HK-2 (cell line): Measurements from ENCODE around the gene COLEC12.

Source experiments
- DNase-seq: peaks from one replicate; pipeline ENCODE4 v3.0.0-alpha.2; 2018; ENCODE audit not compliant: unreplicated experiment

Gene COLEC12

DNA sequence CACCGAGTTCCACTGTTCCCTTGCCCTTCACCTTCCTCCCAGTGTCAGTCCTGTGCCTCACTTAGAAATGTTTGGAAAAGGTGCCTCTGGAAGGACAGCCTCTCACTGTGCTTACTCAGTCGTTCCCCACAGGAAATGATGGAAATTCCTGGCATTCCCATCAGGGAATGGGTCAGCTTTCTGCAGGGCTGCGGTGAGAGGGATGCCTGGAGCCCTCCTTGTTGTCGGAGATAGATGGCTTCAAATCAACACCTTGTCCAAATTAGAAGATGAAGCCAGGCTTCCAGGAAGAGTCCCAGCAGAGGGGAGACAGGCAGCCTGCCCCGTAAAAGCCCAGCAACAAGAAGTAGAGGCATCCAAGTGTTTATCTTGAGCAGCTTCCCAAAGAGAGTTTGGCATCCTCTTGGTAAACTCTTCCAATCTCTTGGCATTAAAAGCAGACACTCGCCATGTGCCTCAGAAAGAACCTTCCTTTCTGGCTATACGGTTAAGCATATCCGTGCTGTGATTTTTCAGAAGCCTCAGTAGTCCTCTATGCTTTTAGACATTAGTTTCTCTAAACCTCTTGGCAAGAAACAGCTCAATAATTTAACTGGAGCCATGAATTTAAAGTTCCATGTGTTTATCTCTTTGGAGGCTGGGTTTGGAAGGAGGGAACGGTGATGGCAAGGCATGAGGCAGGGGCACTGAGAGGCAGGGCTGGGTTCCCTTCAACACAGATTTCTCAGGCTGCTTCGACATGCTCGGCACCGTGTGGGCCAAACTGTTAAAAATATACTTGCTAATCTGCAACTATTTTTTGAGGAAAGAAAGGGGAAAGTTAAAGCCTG lies 25.1 kb downstream of the COLEC12 start:
- peak; percentile 43 for DNase-seq

DNA sequence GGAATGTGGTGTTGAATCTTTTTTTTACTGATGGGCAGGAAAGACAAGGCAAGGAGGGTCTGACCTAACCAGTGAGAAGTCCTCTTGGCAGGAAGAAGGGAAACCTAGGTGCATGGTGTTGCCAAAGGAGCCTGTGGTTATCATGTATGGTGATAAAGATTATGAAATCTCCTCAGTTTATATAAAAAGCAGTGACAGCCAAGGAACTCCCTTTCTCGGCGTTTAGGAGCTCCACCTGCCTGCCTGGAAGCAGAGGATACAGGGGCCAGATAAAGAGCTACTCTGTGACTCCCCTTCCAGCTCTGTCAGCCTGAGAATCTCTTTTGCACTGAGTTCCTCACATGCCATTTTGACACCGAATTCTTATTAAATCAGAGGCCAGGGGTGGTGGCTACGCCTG lies 26.1 kb downstream of the COLEC12 start:
- no peak for DNase-seq

DNA sequence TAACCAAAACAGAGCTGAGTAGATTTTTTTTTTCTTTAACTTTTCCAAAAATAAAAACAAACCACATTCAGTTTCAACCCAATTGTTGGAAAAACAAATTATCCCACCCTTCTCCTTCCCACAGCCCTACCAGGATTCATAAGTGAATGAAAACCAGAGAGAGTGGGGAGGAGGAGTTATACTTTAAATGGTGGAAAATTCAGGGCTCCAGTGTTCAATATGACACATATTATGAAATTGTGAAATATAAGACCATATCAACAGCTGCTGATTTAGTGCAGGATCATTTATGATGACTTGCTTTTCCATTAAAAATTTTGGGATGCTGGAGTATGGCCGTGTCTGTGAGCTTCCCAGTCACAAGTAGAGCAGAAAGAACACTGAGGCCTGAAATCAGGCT lies 26.7 kb downstream of the COLEC12 start:
- no peak for DNase-seq

DNA sequence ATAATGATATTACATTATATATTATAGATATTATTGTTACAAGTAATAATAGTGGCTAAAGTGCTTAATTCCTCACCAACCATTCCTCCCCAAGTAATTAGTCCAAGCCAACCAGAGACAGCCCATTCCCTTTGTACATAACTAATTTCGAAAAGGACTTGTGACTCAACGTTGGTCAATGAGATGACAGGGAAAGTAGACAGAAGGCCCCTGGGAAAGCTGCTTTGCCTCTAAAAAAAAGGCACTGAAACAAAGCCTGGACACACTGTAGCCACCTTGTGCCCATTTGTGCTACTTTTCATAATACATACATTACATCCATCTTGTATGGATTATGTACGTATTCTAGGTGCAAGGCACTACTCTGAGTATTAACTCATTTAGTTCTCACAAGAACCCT lies 28.8 kb downstream of the COLEC12 start:
- no peak for DNase-seq

DNA sequence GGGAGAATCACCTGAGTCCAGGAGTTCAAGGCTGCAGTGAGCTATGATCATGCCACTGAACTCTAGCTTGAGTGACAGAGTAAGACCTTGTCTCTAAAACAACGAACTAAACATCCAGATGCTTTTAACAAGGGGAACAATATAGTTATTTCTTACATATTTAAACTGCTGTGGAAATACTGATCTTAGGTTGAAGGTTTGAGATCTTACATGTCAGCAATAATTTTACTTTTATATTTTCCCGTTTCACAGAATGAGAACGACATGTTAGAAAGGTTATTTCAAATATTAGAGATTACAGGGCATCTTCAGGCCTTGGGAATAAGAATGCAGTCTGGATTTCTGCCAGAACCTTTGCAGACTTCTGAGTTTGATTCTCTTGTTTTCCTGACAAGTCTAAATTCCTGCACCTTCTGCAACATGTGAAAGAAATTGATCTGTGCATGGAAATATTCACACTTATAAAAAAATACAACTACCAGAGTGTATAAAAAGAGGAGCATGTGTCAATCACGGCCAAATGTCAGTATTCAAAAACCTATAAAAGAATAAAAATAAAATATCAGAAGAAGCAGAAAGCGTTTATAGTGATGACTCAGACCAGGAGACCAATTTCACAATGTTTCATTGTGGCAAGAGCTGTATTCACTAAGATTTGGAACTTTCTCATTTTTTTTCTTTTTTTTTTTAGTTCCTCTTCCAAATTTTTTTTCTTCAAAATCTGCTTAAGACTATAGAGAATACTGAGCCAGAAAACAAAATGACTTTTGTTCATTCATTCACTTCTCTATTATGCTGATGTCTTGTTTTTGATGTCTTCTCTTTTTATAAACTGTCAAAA lies 29.6 kb downstream of the COLEC12 start:
- no peak for DNase-seq

DNA sequence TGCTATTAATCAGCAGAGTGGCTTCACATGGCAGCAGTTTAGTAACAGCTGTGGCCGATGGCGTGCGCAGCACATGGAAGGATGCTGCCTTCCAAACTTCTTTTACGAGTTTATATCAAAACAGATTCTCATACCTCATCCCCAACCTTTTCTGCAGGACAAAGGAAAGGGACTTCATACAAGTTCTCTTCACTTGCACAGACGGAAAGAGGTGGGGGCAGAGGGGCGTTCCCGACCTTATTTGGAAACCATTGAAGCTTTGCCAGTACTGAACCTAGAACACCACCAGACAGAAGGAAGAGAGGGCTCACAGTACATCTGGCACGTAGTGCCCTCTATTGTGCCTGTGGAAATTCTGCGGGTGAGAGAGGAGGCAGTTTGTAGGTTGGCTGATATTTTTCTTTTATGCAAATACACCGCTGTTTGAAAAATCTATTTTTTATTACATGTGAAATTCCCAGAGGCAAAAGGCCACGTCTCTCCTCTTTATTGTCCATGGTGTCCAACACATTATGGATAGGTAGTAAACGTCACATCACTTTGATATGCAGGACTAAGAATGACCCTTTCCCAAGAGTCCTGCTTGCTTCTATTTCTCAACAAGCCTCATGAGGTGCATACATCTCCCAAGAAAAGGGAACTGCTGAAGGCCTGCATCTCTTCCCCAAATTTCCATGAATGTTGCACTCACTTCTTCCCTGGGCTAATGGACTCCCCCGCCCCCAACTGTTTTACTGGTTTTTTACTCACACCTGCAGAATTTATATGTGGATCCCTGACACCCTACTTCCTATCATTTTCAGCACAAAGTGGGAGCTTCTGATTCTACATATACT lies 31.3 kb downstream of the COLEC12 start:
- no peak for DNase-seq

DNA sequence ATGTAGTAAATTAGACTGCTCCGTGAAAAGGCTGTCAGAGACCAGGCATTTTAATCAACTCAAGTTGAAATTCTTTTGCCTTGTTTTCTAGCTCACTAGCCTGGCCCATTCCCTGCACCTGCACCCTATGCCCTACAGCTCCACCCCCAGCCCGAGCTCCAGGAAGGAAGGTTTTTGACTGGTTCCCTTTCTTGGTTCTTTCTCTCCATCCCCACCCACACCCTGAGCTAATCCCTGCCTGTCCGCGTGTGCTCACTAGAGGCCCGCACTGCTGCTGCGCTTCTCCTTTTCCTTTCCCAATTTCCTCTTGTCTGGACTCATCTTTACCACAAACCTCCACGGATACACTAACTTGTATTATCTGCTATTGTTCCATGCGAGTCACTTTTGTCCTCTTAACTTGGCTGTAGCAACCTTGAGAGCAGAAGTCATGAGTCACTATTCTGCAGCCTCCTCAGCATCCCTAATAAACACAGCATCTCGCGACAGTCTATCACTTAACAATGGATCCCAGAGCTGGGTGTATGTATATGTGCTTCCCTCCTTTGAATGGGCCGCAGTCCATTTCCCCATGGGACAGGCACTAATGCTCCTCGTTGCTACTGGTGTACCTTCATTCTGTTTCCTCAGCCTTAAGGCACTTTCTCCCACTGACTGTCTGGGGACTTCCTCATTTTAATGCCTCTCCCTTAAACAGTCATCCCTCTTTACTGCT lies 36.5 kb downstream of the COLEC12 start:
- no peak for DNase-seq

DNA sequence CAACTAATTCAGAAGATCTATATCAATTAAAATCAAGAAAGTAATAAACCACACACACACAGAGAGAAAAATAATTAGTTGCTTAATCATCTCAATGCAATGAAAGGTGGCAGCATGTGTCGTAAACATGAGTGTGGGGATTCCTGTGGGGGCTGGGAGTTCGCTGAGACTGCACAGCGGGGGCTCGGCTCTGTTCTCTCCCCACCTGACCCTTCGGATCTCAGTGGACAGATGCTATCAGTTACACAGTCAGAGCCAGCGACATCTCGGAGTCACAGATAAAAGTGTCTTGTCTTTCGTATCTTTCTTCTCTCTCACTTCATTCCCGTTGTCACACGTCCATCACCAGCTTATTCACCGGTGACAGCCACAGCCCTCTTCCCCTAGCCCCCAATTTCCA lies 37.1 kb downstream of the COLEC12 start:
- DNase-seq: no peak

DNA sequence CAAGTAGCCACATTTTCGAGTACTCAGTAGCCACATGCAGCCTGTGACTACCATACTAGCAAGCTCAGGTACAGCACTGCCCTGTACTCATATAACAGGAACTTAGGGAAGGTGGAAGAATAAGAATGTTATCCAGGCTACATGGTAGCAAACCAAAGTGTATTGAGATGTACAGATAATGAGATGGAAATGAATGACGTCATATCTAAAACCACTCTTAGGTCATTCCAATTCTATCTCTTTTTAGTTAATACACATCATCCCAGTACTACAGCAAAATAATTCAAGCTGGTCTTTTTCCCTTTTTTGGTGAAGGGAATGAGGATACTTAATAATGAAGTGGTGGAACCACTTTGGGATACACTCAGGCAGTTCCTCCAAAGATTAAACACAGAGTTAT lies 38.7 kb downstream of the COLEC12 start:
- DNase-seq: no peak

DNA sequence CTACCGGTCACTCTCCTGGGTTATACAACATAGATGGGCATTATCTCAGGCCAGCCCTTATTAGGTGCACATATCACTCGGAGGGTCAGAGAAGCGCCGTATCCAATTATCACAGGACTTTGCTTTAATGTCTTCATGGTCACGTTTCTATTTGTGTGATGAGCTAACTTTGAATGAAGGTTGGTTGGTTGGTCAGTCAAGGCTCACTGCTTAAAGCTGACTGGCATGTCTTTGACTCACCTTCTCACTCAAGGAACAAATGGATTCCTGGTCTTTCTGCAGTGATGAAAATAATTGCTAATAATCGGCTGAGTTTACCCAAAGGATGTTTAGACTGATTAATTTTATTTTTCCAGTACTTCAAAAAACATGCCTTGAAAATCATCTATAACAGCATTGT lies 39.7 kb downstream of the COLEC12 start:
- DNase-seq: no peak

DNA sequence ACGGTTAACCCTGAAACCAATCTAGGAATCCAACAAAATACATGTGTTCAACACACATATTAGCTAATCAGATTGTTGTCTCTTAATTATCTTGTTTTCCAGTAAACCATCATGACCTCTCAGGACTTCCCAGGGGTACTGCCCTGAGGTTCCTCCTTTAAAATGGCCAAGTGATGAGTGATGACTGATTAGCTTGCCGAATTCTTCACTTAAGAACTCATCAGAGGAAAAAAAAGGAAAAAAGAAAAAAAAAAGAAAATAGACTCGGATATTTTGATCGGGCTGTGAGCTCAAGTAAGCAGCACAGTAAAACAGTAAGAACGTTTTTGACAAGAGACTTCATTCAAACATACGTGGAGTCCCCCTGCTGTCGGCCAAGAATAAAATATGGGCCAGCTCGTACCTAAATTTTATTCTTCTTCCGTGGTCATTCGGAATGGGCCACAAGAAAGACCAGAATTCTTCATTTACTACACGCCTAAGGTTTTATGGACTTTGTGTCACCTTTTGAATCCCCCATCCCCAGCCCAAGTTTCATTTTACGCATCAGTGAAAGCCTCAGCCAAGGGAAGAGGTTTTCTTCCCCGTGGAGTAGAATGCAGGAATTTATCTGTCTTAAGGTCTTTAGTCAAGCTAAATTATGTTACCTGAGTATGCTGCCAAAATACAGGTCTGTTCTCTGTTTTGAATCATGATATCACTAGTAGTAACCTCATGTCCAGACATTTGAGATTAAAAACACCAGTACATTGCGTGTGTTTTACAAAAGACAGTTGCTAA lies 40.5 kb downstream of the COLEC12 start:
- no peak for DNase-seq

DNA sequence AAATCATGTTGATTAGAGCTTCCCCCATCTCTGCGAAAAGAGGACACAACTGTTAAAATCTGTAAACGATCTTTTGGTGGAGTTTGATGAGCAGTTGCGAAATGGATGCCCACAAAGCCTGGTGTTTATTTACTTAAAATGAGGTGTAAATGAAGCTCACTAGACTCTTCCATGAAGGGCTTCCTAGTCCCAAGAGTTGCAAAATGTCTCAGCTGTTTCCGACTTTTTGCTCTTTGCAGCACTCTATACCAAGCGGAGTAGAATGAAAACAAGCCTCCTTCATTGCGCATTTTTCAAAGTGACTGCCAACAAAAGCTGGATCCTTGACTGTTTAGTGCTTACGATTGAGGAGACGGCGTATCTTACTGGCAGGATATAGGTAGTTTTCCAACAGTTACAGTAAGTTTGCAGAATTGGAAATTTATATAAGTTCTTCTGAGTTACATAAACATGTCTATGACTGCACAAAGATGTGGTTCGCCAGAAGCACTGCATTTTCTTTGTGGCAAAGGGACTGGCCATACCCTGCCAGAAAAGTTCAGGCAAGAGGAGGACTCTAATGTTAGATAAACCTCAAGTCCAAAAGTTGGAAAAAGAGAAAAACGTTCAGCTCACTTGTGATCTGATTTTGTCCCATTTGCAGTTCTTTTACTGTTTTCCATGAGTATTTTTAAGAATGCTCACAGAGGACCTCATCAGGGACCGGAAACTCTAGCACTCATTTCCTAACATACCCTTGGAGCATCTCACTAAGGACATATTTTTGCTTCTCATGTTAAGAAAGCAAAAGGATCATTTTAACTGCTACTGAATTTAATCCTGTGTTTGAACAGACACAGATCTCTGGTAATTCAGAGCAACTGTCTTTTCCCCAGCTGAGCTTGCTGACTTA lies 42.7 kb downstream of the COLEC12 start:
- DNase-seq: no peak

DNA sequence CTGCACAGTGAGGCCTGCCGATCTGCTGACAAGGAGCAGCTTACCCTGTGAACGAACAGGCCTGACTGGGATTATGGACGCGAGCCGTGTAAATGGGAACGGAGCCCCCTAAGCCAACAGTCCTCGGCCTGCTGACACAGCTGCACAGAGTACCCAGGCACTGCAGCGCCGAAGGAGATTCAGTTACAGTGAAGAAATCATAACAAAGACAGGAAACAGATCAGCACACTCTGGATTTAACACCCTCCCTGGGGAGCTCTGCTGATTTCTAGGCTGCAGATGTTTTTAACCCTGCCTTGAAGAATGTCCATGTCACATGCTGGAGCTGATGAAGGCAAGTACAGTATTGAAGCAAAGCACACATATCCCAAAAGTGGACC lies 43.4 kb downstream of the COLEC12 start:
- DNase-seq: no peak

DNA sequence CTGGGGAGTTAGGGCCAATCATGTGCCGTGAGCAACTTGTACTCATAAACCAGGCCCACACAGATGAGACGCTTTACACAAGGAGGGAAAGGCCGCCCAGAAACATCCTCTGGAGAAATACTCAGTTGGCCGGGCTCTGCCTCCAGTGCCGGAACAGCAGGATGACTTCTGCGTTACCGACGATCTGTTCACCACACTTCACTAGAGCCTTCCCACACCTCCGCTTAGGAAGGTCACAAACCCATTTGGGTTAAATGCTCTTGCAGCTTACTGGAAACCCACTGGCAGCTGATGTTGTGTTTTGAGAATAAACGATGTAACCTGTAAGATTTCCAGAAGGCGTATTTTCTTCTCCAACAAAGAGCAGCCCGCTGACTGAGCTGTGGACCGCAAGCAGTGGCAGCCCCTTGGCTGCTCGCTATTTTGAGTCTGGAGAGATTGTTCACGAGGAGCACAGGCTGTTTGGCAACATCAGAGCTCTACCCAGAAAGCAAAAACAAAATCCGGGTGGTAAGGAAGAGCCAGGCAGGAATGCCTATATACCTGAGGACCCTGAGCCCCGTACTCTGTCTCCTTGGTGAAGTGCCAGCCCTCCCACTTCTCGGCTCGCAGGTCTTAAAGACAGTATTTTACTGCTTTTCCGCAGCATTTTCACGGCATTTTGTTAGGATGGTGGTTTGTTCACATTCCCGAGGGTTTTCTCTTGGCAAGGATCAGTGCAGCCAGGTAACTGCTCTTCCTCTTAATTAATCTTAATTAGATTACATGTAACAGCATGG lies 44.0 kb downstream of the COLEC12 start:
- no peak for DNase-seq

DNA sequence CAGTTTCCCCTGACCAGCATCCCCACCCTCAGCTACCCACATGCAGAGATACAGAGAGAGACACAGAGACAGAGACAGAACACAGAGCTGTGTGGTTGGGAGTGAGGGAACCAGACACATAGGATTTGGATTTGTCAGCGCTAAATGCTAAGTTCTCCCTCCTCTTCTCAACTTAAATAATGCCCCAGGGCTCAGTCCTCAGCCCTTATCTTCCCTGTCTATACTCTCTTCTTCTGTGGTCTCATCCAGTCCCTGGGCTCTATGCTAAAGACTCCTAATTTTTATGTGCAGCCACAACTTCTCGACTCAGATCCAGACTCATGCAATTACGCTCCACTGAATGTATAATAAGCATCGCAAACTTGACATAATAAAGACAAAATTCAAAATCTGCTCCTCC lies 47.1 kb downstream of the COLEC12 start:
- no peak for DNase-seq

DNA sequence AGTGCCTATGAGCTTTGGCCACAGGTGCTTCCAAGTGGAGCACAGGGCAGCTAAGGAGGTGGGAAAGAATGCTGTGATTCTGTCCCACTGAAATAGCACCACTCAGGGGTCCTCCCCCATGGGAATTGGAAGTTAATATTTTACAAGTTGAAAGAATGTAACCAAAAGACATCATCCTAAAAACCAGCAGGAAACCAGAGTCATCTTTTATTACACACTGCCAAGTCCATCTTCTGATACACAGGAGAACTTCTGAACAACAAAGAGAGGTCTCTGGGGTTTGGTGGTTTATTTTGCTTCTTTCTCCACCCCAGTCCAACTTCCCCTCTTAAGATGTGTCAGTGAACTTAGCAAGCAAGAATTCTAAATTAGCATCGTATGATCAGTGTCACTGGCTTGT lies 47.7 kb downstream of the COLEC12 start:
- no peak for DNase-seq

DNA sequence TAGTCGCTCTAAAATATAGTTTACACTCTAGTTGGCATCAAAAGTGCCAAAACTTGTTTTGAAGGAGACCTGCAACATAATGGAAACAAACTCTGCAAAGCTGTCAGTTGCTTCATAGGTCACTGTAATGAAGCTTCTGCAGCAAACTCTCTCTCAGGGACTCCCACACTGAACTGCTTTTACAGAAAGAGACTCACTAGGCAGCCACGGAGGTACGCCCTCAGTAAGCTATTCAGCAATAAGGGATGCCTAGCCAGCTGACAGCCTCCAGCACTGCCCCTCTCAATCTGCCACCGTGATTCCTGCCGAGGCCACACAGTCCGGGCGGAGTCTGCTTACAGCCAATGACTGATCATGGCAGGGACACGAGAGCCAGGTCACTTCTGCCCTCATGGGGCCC lies 51.1 kb downstream of the COLEC12 start:
- DNase-seq: no peak

DNA sequence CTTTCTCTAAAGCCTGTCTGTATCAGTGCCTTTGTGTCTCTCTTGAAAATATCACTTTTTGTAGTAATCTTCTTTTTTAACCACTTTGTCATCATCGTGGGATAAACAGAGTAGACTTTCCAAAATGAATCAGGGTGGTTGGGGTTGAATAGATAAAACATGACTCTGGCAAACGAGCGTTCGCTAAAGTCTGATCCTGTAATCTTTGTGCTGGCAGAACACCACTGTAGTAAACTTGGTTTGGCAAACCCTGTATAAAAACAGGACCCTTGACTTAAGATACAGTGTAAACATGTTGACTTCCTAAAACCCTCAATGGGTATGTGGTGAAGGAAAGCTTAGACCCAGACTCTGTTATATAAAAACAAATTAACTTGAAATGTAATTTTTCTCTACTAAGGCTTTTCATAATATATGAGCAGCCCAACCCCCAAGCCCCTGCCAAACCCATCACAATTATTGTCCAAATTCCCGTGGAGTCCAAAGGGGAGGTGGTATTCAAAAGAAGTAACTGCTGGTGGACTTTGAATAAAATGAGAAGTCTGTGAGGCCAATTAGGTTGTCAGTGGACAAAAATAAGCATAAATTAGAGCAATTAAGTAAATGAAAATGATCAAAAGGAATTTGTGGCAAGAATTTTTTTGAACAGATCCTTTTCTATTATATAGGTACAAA lies 52.2 kb downstream of the COLEC12 start:
- no peak for DNase-seq
